Skeletal muscle cell (primary cell): ENCODE data around the gene MAD1L1.

Source experiments
- DNase-seq: peaks from one replicate; pipeline ENCODE4 v3.0.0-alpha.2; 2010; ENCODE audit warnings: low read depth
- H3K4me3 ChIP-seq: 2 replicates; pipeline ENCODE4 v1.5.1; 2011; ENCODE audit warnings: low read depth, mild to moderate bottlenecking, control low read depth, low read length, moderate library complexity

The MAD1L1 gene

GRCh38 chr7:2259480-2259879 is 26.7 kb upstream of the MAD1L1 start:
- no peak for DNase-seq
- H3K4me3 ChIP-seq, result no peak overlapping the region

GRCh38 chr7:2258661-2259365 is 26.1 kb upstream of the MAD1L1 start:
- DNase-seq, result no peak
- H3K4me3 ChIP-seq, result no peak overlapping the region

- no peak for DNase-seq
- H3K4me3 ChIP-seq, result no peak overlapping the region
Measured at GRCh38 chr7:2257651-2258050, 24.9 kb upstream of the MAD1L1 start.

- H3K4me3 ChIP-seq, result no peak overlapping the region
- no peak for DNase-seq
Measured at GRCh38 chr7:2257046-2257551, 24.4 kb upstream of the MAD1L1 start.

GRCh38 chr7:2256306-2257045 is 23.7 kb upstream of the MAD1L1 start:
- H3K4me3 ChIP-seq, result no peak overlapping the region
- no peak for DNase-seq

- H3K4me3 ChIP-seq, result no peak overlapping the region
- DNase-seq, result no peak
Measured at GRCh38 chr7:2255145-2256139, 22.7 kb upstream of the MAD1L1 start.

GRCh38 chr7:2254429-2255144 is 21.8 kb upstream of the MAD1L1 start:
- DNase-seq, result no peak
- no peak overlapping the region for H3K4me3 ChIP-seq

GRCh38 chr7:2253525-2254244 is 20.9 kb upstream of the MAD1L1 start:
- no peak overlapping the region for H3K4me3 ChIP-seq
- DNase-seq, result no peak

- DNase-seq, result no peak
- H3K4me3 ChIP-seq, result no peak overlapping the region
Measured at GRCh38 chr7:2253021-2253420, 20.3 kb upstream of the MAD1L1 start.

GRCh38 chr7:2251841-2252771 is 19.4 kb upstream of the MAD1L1 start:
- no peak overlapping the region for H3K4me3 ChIP-seq
- DNase-seq, result no peak

GRCh38 chr7:2251381-2251780 is 18.6 kb upstream of the MAD1L1 start:
- DNase-seq, result no peak
- H3K4me3 ChIP-seq, result no peak overlapping the region

- DNase-seq, result no peak
- no peak overlapping the region for H3K4me3 ChIP-seq
Measured at GRCh38 chr7:2249744-2250323, 17.1 kb upstream of the MAD1L1 start.

- peak overlapping the region; percentile 9 for H3K4me3 ChIP-seq
- DNase-seq, result peak; percentile 90
Measured at GRCh38 chr7:2248984-2249694, 16.4 kb upstream of the MAD1L1 start.

- no peak for DNase-seq
- no peak overlapping the region for H3K4me3 ChIP-seq
Measured at GRCh38 chr7:2247141-2247995, 14.6 kb upstream of the MAD1L1 start.

GRCh38 chr7:2245883-2246675 is 13.3 kb upstream of the MAD1L1 start:
- no peak overlapping the region for H3K4me3 ChIP-seq
- no peak for DNase-seq
